Neural crest cell (in vitro differentiated cells): Measurements from ENCODE around the gene SIRT4. TPM values are rescaled to one million over a fixed set of nuclear protein-coding genes. Genes with fewer than 3 reads are reported as not detected.

Source experiments
- DNase-seq: peaks from one replicate; pipeline ENCODE4 v3.0.0; 2021; ENCODE audit warnings: low read depth, mixed read lengths, low spot score
- H3K27ac Mint-ChIP-seq: one replicate; pipeline ENCODE4 v1.8.0; 2021; ENCODE audit warnings: mild to moderate bottlenecking, mixed read lengths; ENCODE audit not compliant: unreplicated experiment
- H3K27me3 Mint-ChIP-seq: 2 replicates; pipeline ENCODE4 v1.8.0; 2021; ENCODE audit warnings: low read depth, mild to moderate bottlenecking, mixed read lengths
- H3K36me3 Mint-ChIP-seq: 2 replicates; pipeline ENCODE4 v1.8.0; 2021; ENCODE audit warnings: low read depth, mild to moderate bottlenecking, mixed read lengths
- H3K4me1 Mint-ChIP-seq: 2 replicates; pipeline ENCODE4 v1.8.0; 2021; ENCODE audit warnings: mixed read lengths
- H3K4me3 Mint-ChIP-seq: one replicate; pipeline ENCODE4 v1.8.0; 2021; ENCODE audit warnings: mild to moderate bottlenecking, mixed read lengths
- H3K9me3 Mint-ChIP-seq: 2 replicates; pipeline ENCODE4 v1.8.0; 2021; ENCODE audit warnings: mixed read lengths
- total RNA-seq: library from RNA; stranded (reverse); gene quantifications from 2 replicates; pipeline ENCODE4 v1.2.1, GENCODE V29; 2021
- TF ChIP-seq, protein P1 (sequence below): fragments of 200-600 bp; sonication (generic); conservative IDR thresholded peaks from 2 replicates; pipeline ENCODE4 v1.5.0; 2021; ENCODE audit warnings: antibody characterized with exemption, mild to moderate bottlenecking

SIRT4 gene
- total RNA-seq, 1 donor from 2014 or later = 1.7 TPM

DNA sequence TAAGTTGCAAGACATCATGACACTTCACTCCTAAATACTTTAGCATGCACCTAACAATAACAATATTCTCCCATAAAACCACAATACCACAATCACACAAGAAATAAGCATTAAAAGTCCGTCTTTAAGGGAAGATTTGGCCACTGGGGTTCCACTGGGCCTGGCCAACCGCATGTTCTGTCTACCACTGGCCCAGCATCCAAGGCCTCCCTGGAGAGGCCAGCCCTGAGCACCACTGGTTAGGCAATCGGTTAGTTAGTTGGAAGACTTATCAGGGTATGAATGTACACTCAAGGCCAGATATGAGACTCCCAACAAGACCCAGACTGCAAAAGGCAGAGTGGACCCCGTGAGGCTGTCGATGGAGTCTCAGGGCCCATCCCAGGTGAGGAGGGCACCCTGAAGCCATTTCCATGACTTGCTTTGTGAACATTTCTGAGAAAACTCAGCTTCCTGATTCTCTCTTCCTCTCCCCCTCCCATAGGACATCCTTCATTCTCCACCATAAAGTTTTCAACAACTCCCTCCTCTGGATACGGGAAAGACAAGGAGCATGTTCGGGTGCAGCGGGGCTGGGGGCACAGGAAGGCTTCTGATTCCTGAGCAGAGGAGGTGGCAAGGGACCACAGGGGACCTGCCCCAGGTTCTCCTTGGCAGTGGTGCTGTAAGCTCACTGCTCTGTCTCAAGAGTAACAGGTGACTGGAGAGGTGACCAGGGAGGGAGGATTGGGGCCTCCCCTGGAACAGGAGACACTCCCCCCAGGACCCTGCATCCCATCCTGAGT lies 42.5 kb upstream of the SIRT4 start:
- no peaks in the 10 kb centered on the region for H3K9me3 Mint-ChIP-seq
- H3K4me3 Mint-ChIP-seq = peak overlapping the region; percentile 23
- H3K36me3 Mint-ChIP-seq = no peaks in the 10 kb centered on the region
- peaks cover under 1% of the 10 kb centered on the region for H3K27me3 Mint-ChIP-seq
- DNase-seq = no peak
- peak overlapping the region; percentile 35 for H3K27ac Mint-ChIP-seq
- TF ChIP-seq, protein P1, sequence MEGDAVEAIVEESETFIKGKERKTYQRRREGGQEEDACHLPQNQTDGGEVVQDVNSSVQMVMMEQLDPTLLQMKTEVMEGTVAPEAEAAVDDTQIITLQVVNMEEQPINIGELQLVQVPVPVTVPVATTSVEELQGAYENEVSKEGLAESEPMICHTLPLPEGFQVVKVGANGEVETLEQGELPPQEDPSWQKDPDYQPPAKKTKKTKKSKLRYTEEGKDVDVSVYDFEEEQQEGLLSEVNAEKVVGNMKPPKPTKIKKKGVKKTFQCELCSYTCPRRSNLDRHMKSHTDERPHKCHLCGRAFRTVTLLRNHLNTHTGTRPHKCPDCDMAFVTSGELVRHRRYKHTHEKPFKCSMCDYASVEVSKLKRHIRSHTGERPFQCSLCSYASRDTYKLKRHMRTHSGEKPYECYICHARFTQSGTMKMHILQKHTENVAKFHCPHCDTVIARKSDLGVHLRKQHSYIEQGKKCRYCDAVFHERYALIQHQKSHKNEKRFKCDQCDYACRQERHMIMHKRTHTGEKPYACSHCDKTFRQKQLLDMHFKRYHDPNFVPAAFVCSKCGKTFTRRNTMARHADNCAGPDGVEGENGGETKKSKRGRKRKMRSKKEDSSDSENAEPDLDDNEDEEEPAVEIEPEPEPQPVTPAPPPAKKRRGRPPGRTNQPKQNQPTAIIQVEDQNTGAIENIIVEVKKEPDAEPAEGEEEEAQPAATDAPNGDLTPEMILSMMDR = no peak
- H3K4me1 Mint-ChIP-seq = peaks cover 65% of the 10 kb centered on the region

DNA sequence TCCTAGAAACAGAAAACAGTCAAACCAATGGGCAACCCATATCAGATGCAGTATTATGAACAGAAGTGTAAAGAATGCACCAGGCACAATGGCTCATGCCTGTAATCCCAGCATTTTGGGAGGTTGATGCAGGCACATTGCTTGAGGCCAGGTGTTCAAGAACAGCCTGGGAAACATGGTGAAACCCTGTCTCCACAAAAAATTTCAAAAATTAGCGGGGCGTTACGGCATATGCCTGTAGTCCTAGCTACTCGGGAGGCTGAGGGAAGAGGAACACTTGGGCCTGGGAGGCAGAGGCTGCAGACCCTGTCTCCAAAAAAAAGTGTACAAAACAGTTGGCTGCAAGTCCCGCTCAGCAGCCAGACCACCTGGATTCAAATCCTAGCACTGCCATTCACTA lies 41.5 kb upstream of the SIRT4 start:
- Mint-ChIP-seq H3K36me3 (no peaks in the 10 kb centered on the region), H3K4me3 (peak overlapping the region; percentile 67), H3K27me3 (peaks cover 3% of the 10 kb centered on the region), H3K27ac (no peak overlapping the region), H3K4me1 (peaks cover 65% of the 10 kb centered on the region), H3K9me3 (no peaks in the 10 kb centered on the region)
- TF ChIP-seq, protein P1 = no peak
- no peak for DNase-seq

DNA sequence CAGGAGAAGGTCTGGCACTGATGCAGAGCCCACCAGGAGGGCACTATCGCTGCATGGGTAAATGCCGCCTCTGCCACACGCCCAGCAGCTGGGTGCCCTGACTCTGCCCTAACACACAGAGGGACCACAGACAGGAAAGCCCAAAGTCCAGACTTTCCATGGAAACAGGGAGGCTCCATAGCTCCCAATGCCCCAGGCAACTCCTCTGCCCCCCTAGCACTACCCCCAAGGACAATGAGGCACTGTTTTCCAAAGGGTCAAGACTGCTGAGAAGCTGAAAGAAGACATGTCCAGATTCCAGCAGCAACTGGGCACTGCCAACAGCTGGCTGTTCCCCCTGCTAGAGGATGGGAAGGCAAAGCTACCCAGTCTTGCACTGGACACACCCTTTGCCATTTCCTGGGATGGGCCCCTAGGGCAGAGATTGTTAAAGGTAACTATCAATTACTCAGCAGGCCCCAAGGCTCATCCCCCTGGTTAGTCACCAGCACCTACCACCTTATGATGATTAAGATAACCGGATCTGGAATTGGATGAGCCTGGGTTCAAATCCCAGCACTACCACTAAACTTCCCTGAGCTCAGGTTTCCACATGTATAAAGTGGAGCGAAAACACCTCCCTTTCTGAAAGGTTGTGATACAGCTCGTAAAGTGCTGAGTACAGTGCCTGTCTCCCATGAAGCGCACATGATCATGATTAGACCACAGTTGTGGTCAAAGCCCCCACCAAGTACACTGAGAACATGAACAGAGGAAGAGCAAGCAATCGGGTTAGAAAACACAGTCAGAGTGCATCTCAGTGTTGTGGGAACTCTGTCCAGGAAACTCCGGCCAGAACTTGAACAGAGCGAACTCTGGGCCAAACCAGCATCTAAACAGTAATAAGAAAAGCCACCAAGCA lies 39.9 kb upstream of the SIRT4 start:
- TF ChIP-seq, protein P1 = no peak
- Mint-ChIP-seq H3K36me3 (no peaks in the 10 kb centered on the region), H3K9me3 (no peaks in the 10 kb centered on the region), H3K27ac (peak overlapping the region; percentile 54), H3K4me1 (peaks cover 67% of the 10 kb centered on the region), H3K4me3 (peak overlapping the region; percentile 92), H3K27me3 (peaks cover 3% of the 10 kb centered on the region)
- no peak for DNase-seq

DNA sequence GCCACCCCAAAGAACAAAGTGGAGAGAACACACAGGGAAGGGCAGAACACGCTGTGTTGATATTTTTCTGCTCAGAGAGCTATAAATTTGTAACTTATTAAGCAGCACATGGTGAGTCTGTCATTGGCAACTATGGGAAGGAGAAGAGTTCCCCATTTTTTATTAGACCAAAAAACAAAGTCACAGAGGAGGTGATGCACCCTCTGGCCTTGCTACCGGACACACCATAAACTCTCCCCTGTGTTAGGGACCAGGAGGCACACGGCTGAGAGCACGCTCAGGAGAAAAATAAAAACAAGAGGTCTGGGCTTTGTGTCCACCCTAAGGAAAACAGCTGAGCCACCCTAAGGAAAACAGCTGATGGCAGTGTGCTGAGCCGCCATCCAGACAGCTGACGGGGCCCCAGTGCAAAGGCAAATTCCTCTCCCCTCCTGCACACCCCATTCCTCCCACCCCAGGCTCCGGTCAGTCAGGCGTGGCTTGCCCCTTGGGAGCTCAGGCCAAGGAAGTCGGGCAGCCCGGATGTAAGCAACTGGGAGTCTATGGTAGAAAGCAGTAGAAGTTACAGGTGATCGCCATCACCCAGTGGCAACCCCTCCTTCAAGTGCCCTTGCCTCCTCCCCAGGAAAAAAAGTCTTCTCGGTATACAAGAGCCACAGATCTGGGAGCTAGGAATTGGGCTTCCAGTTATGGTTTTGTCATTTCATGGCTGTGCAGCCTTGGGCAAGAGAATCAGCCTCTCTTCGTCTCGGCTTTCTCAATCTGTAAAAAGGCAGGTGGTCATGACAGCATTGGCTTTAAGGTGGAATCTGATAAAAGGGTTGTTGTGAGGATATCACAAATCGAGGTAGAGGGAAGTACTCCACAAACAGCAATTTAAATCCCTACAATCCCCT lies 39.0 kb upstream of the SIRT4 start:
- H3K27me3 Mint-ChIP-seq = peaks cover 3% of the 10 kb centered on the region
- peak overlapping the region; percentile 92 for H3K4me3 Mint-ChIP-seq
- H3K27ac Mint-ChIP-seq = peak overlapping the region; percentile 55
- H3K9me3 Mint-ChIP-seq = no peaks in the 10 kb centered on the region
- peaks cover 61% of the 10 kb centered on the region for H3K4me1 Mint-ChIP-seq
- TF ChIP-seq, protein P1 = no peak
- H3K36me3 Mint-ChIP-seq = no peaks in the 10 kb centered on the region
- no peak for DNase-seq

DNA sequence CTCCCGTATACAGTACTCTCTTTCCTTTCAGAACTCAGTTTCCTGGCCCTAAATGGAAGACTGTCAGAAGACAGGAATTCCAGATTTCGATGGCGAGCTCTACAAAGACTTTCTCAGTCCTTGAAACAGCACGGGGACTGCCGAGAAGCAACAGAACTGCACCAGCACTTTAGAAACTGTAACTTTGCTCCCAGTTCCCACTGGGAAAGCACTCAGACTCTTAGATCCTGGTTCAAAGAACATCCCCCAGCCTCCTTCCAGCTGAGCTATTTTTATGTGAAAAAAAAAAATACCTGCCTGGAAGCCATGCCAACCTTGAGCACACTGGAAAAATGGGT lies 38.4 kb upstream of the SIRT4 start:
- Mint-ChIP-seq H3K4me3 (peak overlapping the region; percentile 92), H3K27me3 (peaks cover 3% of the 10 kb centered on the region), H3K27ac (peak overlapping the region; percentile 55), H3K36me3 (no peaks in the 10 kb centered on the region), H3K4me1 (peaks cover 55% of the 10 kb centered on the region), H3K9me3 (no peaks in the 10 kb centered on the region)
- TF ChIP-seq, protein P1 = no peak
- no peak for DNase-seq
